Heart left ventricle (tissue), 16 donors: ENCODE measurements around the gene SDC4. TPM values are rescaled to one million over a fixed set of nuclear protein-coding genes. Genes with fewer than 3 reads are reported as not detected.

ENCODE experiments used
- ATAC-seq, 4 donors: fragments of 200-7000 bp; cut with Tn5 transposase; one replicate each; pipeline ENCODE4 v1.9.1; 2020 to 2022; ENCODE audit warnings: moderate library complexity in 4 of 4, mild to moderate bottlenecking in 3 of 4, moderate number of reproducible peaks in 1 of 4
- DNase-seq, 5 donors: peaks; one replicate each; pipeline ENCODE4 v3.0.0-alpha.2; 2020
- H3K27ac ChIP-seq, 12 donors: fragments of 200-600 bp; sonication (generic) in 4 of 12; one replicate each; pipeline versions ENCODE4 v1.5.0 to v1.8.0; 2016 to 2022; ENCODE audit warnings: mild to moderate bottlenecking in 2 of 12
- H3K27me3 ChIP-seq, 9 donors: fragments of 200-600 bp; sonication (generic) in 2 of 9; one replicate each; pipeline versions ENCODE4 v1.5.1 to v1.8.0; 2016 to 2022; ENCODE audit warnings: mild to moderate bottlenecking in 3 of 9
- H3K36me3 ChIP-seq, 9 donors: fragments of 200-600 bp; sonication (generic) in 2 of 9; one replicate each; pipeline versions ENCODE4 v1.5.0 to v1.8.0; 2018 to 2022; ENCODE audit warnings: mild to moderate bottlenecking in 2 of 9
- H3K4me1 ChIP-seq, 12 donors: fragments of 200-600 bp; sonication (generic) in 4 of 12; one replicate each; pipeline versions ENCODE4 v1.5.0 to v1.8.0; 2016 to 2022; ENCODE audit warnings: mild to moderate bottlenecking in 3 of 12
- H3K4me3 ChIP-seq, 12 donors: fragments of 200-600 bp; sonication (generic) in 4 of 12; one replicate each; pipeline versions ENCODE4 v1.5.0 to v1.8.0; 2017 to 2022; ENCODE audit warnings: mild to moderate bottlenecking in 9 of 12, moderate library complexity in 4 of 12
- H3K9me3 ChIP-seq, 12 donors: fragments of 200-600 bp; sonication (generic) in 4 of 12; one replicate each; pipeline versions ENCODE4 v1.5.0 to v1.8.0; 2016 to 2022; ENCODE audit warnings: mild to moderate bottlenecking in 1 of 12
- CTCF ChIP-seq, 12 donors: fragments of 200-600 bp; sonication (generic) in 4 of 12; IDR thresholded peaks; one replicate each; pipeline versions ENCODE4 v1.5.0 to v1.8.0; 2018 to 2022; ENCODE audit warnings: antibody characterized with exemption in 12 of 12, mild to moderate bottlenecking in 5 of 12
- POLR2A ChIP-seq, 2 donors: fragments of 450-650 bp; IDR thresholded peaks; one replicate each; pipeline ENCODE4 v1.6.1; 2017; ENCODE audit warnings: antibody characterized with exemption in 2 of 2, mild to moderate bottlenecking in 2 of 2, moderate library complexity in 2 of 2
- WGBS, 4 donors: extraction: QIAGEN DNeasy Blood & Tissue Kit in 2 of 4; methylation state at CpG; one replicate each; pipeline versions ENCODE4 v1.1.5 to v1.1.7; 2013 to 2018; 5-methylcytosine and 5-hydroxymethylcytosine counted together
- intact Hi-C, 10 donors: fragments of 100-400 bp; cut with DNase I; formaldehyde crosslinking; loops; one replicate each; pipeline versions ENCODE4 v1.11.1 to v1.14.2; 2022
- polyA plus RNA-seq, 2 donors: library from polyadenylated mRNA; stranded (reverse); fragments of 200-250 nt; gene quantifications; one replicate each; pipeline ENCODE4 v1.2.3, GENCODE V29; 2013
- total RNA-seq, 9 donors: library from RNA; depleted of rRNA in 2 of 9; stranded (reverse); fragments of >200 nt in 2 of 9; fragmentation: NEBNext Ultra II Directional in 3 of 9; extraction: Animal tissue kit (Norgen Biotek cat#: 25700) in 3 of 9; gene quantifications; one replicate each; pipeline versions ENCODE4 v1.1.0 to v1.2.4, GENCODE V29; 2016 to 2023
- donor health status: ischemic (EF 13 %, LVEDD 7.1; RV severe dilation, severe dysfunction).
- donor health status: healthy with polysubstance abuse.
- donor health status: DM: no; HTN: yes; CAD: no.
- donor health status: DM: no; HTN: no; CAD: no.
- donor health status: ischemic (EF 25% LVEDD 6.9; RV normal size, moderate dysfunction).
- donor health status: ischemic (EF 25% LVEDD 5.7; RV mildly dilated, moderate dysfunction).
- donor health status: healthy.
- donor health status: DM: yes; HTN: yes; CAD: no.
- donor health status: ischemic (EF 35%, LVEDD 5.7; RV mildly dilated, moderate dysfunction).
- donor health status: nonischemic (EF 11% LVEDD 7.7; RV severe dilation, severe dysfunction).
- donor health status: DM: yes; HTN: yes; CAD: no.
- donor health status: PGD.
- donor health status: ischemic (EF 29% LVEDD 5.4; RV normal size, mild dysfunction).
- donor health status: nonischemic (EF 23%, LVEDD 6.1; RV moderate dilation, normal function).

Gene SDC4
- total and polyA plus RNA-seq, 11 donors: 44.3 to 140 (median 94.1) TPM

GRCh38 chr20:45293041-45294002 is 54.9 kb downstream of the SDC4 start:
- intact Hi-C loops: loop anchor here in 7 of 10 donors (2.0 to 10.0 kb wide), 8 partner anchors 196 to 283 kb away; no protein-coding TSS in a partner anchor
- peak overlapping the region; percentile 19 to 65 (median 52) for H3K4me3 ChIP-seq
- TF ChIP-seq CTCF (IDR thresholded peaks at IDR 0.05) (peak; percentile 83 to 95 (median 91)), POLR2A (IDR thresholded peaks at IDR 0.05) (no peak)
- DNase-seq (peak; percentile 61 to 91 (median 81)), ATAC-seq (peak; percentile 35 to 90 (median 86))
- H3K4me1 ChIP-seq: peaks cover 0 to 19% (median 8%) of the 10 kb centered on the region in 12 donors
- 2 to 6% (median 3%) methylated on average over 43 to 79 of the region's 79 CpGs for WGBS, 4 donors
- H3K27me3 ChIP-seq: peaks cover 0 to 63% (median 11%) of the 10 kb centered on the region in 9 donors
- H3K36me3 ChIP-seq: no peaks in the 10 kb centered on the region
- H3K27ac ChIP-seq: no peak overlapping the region
- no peaks in the 10 kb centered on the region for H3K9me3 ChIP-seq

GRCh38 chr20:45292343-45292742 is 55.9 kb downstream of the SDC4 start:
- 72 to 93% (median 79%) methylated on average over 2 of the region's 2 CpGs for WGBS, 4 donors
- DNase-seq: no peak
- intact Hi-C loops: loop anchor here in 7 of 10 donors (2.0 to 10.0 kb wide), 8 partner anchors 195 to 282 kb away; no protein-coding TSS in a partner anchor
- TF ChIP-seq CTCF (IDR thresholded peaks at IDR 0.05) (no peak), POLR2A (IDR thresholded peaks at IDR 0.05) (no peak)
- peaks cover 0 to 19% (median 8%) of the 10 kb centered on the region in 12 donors for H3K4me1 ChIP-seq
- H3K36me3 ChIP-seq: no peaks in the 10 kb centered on the region
- H3K27ac ChIP-seq: no peak overlapping the region
- H3K27me3 ChIP-seq: peaks cover 0 to 57% (median 11%) of the 10 kb centered on the region in 9 donors
- no peaks in the 10 kb centered on the region for H3K9me3 ChIP-seq
- H3K4me3 ChIP-seq: no peak overlapping the region
- no peak for ATAC-seq

GRCh38 chr20:45291526-45291925 is 56.7 kb downstream of the SDC4 start:
- DNase-seq: no peak
- Histone ChIP-seq H3K4me3 (no peak overlapping the region), H3K36me3 (no peaks in the 10 kb centered on the region), H3K9me3 (no peaks in the 10 kb centered on the region), H3K27ac (no peak overlapping the region), H3K27me3 (peaks cover 0 to 50% (median 11%) of the 10 kb centered on the region in 9 donors), H3K4me1 (peaks cover 0 to 19% (median 8%) of the 10 kb centered on the region in 12 donors)
- no peak for ATAC-seq
- 84 to 85% (median 85%) methylated on average over 6 to 9 of the region's 9 CpGs for WGBS, 4 donors
- TF ChIP-seq CTCF (IDR thresholded peaks at IDR 0.05): no peak
- no peak for TF ChIP-seq POLR2A (IDR thresholded peaks at IDR 0.05)
- intact Hi-C loops: loop anchor here in 8 of 10 donors (2.0 to 10.0 kb wide), 9 partner anchors 194 to 281 kb away; no protein-coding TSS in a partner anchor
